ENCODE data around the gene CD4.
A peak's percentile ranks its signal among the peaks of the same experiment; 100 is the strongest.

The CD4 gene

GRCh38 chr12:6819106-6820030 lies 30.0 kb downstream of the CD4 start:
- no peaks in the 10 kb centered on the region for H4K20me1 ChIP-seq (ENCODE audit: control insufficient read depth, insufficient read depth, low read depth, low read length)
- no peaks in the 10 kb centered on the region for H3F3A ChIP-seq (ENCODE audit: control insufficient read depth, insufficient read depth)
- no peaks in the 10 kb centered on the region for H3K9me3 ChIP-seq (ENCODE audit: control insufficient read depth, insufficient read depth, low read length)
- no peak overlapping the region for H3K4me3 ChIP-seq (ENCODE audit: low read length)
- H3K36me3 ChIP-seq (ENCODE audit: control insufficient read depth, low read length): no peaks in the 10 kb centered on the region
- H3K27me3 ChIP-seq (ENCODE audit: control insufficient read depth, low read length): peaks cover 50% of the 10 kb centered on the region
- peaks cover 10% of the 10 kb centered on the region for H3K4me1 ChIP-seq (ENCODE audit: control insufficient read depth, low read length)
- H3K4me2 ChIP-seq (ENCODE audit: low read length): no peak overlapping the region
- no peaks in the 10 kb centered on the region for H3K79me2 ChIP-seq (ENCODE audit: control insufficient read depth, low read length)
- H3K9me2 ChIP-seq (replicated peaks; ENCODE audit: control insufficient read depth, low read length): no peaks in the 10 kb centered on the region
- TF ChIP-seq EZH2phosphoT487 (IDR thresholded peaks at IDR 0.05; ENCODE audit: borderline replicate concordance, low read length) (no peak), CTCF (IDR thresholded peaks at IDR 0.05; ENCODE audit: low read depth, low read length, poor library complexity, severe bottlenecking) (no peak)
- H3K27ac ChIP-seq (ENCODE audit: low read depth, low read length): no peak overlapping the region

GRCh38 chr12:6820166-6820565 lies 30.8 kb downstream of the CD4 start:
- H3K4me3 ChIP-seq (ENCODE audit: low read length): no peak overlapping the region
- no peak for TF ChIP-seq EZH2phosphoT487 (IDR thresholded peaks at IDR 0.05; ENCODE audit: borderline replicate concordance, low read length)
- no peak for TF ChIP-seq CTCF (IDR thresholded peaks at IDR 0.05; ENCODE audit: low read depth, low read length, poor library complexity, severe bottlenecking)
- peaks cover 52% of the 10 kb centered on the region for H3K27me3 ChIP-seq (ENCODE audit: control insufficient read depth, low read length)
- no peaks in the 10 kb centered on the region for H3F3A ChIP-seq (ENCODE audit: control insufficient read depth, insufficient read depth)
- H3K27ac ChIP-seq (ENCODE audit: low read depth, low read length): no peak overlapping the region
- H3K36me3 ChIP-seq (ENCODE audit: control insufficient read depth, low read length): no peaks in the 10 kb centered on the region
- H3K4me1 ChIP-seq (ENCODE audit: control insufficient read depth, low read length): peaks cover 10% of the 10 kb centered on the region
- H3K79me2 ChIP-seq (ENCODE audit: control insufficient read depth, low read length): no peaks in the 10 kb centered on the region
- H3K4me2 ChIP-seq (ENCODE audit: low read length): no peak overlapping the region
- no peaks in the 10 kb centered on the region for H4K20me1 ChIP-seq (ENCODE audit: control insufficient read depth, insufficient read depth, low read depth, low read length)
- H3K9me3 ChIP-seq (ENCODE audit: control insufficient read depth, insufficient read depth, low read length): no peaks in the 10 kb centered on the region
- H3K9me2 ChIP-seq (replicated peaks; ENCODE audit: control insufficient read depth, low read length): no peaks in the 10 kb centered on the region

- Histone ChIP-seq H3K4me3 (ENCODE audit: low read length) (no peak within 1 kb of the TSS), H3K36me3 (ENCODE audit: control insufficient read depth, low read length) (no peaks in the 10 kb centered on the region), H3K4me2 (ENCODE audit: low read length) (peak within 1 kb of the TSS; percentile 25), H3K27me3 (ENCODE audit: control insufficient read depth, low read length) (peaks cover 68% of the 10 kb centered on the region), H4K20me1 (ENCODE audit: control insufficient read depth, insufficient read depth, low read depth, low read length) (no peaks in the 10 kb centered on the region), H3K27ac (ENCODE audit: low read depth, low read length) (no peak within 1 kb of the TSS), H3F3A (ENCODE audit: control insufficient read depth, insufficient read depth) (no peaks in the 10 kb centered on the region), H3K9me3 (ENCODE audit: control insufficient read depth, insufficient read depth, low read length) (no peaks in the 10 kb centered on the region), H3K9me2 (replicated peaks; ENCODE audit: control insufficient read depth, low read length) (no peaks in the 10 kb centered on the region), H3K79me2 (ENCODE audit: control insufficient read depth, low read length) (no peaks in the 10 kb centered on the region), H3K4me1 (ENCODE audit: control insufficient read depth, low read length) (peaks cover 10% of the 10 kb centered on the region)
- TF ChIP-seq EZH2phosphoT487 (IDR thresholded peaks at IDR 0.05; ENCODE audit: borderline replicate concordance, low read length): no peak
- no peak for TF ChIP-seq CTCF (IDR thresholded peaks at IDR 0.05; ENCODE audit: low read depth, low read length, poor library complexity, severe bottlenecking)
Measured at GRCh38 chr12:6821591-6822425, 32.5 kb downstream of the CD4 start, which contains the start of gene GPR162. Gene GPR162, plus strand, starts transcription at chr12:6821821. Its CDS starts 2,078 bp downstream, at chr12:6823899.
